Measurements from ENCODE around the gene NSFL1C.

The NSFL1C gene

GRCh38 chr20:1486566-1486965, 19.9 kb upstream of the NSFL1C start:
- no peak for DNase-seq (ENCODE audit: extremely low read depth in 1 of 2, low read depth in 1 of 2)

GRCh38 chr20:1484438-1485116, 17.9 kb upstream of the NSFL1C start:
- DNase-seq (ENCODE audit: extremely low read depth in 1 of 2, low read depth in 1 of 2): no peak

GRCh38 chr20:1479831-1480595, 13.4 kb upstream of the NSFL1C start:
- no peak for DNase-seq (ENCODE audit: extremely low read depth in 1 of 2, low read depth in 1 of 2)

DNA sequence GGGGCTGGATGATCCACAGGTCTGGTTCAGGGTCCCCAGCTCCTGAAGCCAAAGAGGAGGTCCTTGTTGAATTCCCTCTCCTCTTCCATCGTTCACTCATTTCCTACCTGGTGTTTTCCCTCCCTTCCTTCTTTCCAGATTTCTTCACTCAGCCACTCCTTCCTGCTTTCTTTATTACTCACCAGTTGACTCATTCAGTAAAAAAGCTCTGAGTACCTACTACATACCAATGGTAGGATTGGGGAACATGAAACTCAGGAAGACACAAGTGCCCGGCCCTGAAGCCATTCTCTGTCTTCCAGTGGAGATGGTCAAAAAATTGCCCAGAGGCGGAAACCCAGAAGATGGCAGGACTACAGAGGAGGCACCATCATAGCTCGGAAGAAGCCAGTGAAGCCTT, 11.9 kb upstream of the NSFL1C start:
- no peak for DNase-seq (ENCODE audit: extremely low read depth in 1 of 2, low read depth in 1 of 2)

GRCh38 chr20:1477896-1478490, 11.3 kb upstream of the NSFL1C start:
- no peak for DNase-seq (ENCODE audit: extremely low read depth in 1 of 2, low read depth in 1 of 2)

- no peak for DNase-seq (ENCODE audit: extremely low read depth in 1 of 2, low read depth in 1 of 2)
These were observed 8.4 kb upstream of the NSFL1C start for GRCh38 chr20:1474817-1475603.

- no peak for DNase-seq (ENCODE audit: extremely low read depth in 1 of 2, low read depth in 1 of 2)
These were observed 7.7 kb upstream of the NSFL1C start for GRCh38 chr20:1474325-1474724.

- no peak for DNase-seq (ENCODE audit: extremely low read depth in 1 of 2, low read depth in 1 of 2)
These were observed 6.9 kb upstream of the NSFL1C start for GRCh38 chr20:1473246-1474220.

- DNase-seq (ENCODE audit: extremely low read depth in 1 of 2, low read depth in 1 of 2): no peak
These were observed 6.1 kb upstream of the NSFL1C start for GRCh38 chr20:1472556-1473245.

- no peak for DNase-seq (ENCODE audit: extremely low read depth in 1 of 2, low read depth in 1 of 2)
These were observed 4.6 kb upstream of the NSFL1C start for GRCh38 chr20:1471242-1471641.

DNA sequence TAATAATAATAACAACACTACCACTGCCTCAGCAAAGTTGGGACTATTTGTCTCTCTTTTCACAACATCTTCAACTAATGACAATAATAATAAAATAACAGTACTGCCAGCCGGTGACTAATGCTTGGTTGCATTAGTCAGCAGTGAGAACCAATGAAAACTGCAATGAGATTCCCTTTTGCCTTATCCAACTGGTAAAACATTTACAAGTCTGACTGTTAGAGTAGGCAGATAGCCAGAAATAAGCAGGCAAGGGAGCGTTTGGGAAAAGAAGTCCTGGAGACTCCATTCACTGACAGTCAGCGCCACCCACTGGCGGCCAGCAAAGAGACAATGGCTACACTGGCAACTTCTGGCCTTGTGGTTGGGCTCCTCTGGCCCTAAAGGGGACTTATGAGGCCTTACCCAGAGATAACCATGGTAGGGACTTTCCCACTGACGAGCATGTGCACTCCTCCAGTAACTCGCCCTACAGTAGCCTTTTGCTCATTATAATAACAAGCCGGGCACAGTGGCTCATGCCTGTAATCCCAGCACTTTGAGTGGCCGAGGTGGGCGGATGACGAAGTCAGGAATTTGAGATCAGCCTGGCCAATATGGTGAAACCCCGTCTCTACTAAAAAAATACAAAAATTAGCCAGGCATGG, 3.4 kb upstream of the NSFL1C start:
- no peak for DNase-seq (ENCODE audit: extremely low read depth in 1 of 2, low read depth in 1 of 2)

DNA sequence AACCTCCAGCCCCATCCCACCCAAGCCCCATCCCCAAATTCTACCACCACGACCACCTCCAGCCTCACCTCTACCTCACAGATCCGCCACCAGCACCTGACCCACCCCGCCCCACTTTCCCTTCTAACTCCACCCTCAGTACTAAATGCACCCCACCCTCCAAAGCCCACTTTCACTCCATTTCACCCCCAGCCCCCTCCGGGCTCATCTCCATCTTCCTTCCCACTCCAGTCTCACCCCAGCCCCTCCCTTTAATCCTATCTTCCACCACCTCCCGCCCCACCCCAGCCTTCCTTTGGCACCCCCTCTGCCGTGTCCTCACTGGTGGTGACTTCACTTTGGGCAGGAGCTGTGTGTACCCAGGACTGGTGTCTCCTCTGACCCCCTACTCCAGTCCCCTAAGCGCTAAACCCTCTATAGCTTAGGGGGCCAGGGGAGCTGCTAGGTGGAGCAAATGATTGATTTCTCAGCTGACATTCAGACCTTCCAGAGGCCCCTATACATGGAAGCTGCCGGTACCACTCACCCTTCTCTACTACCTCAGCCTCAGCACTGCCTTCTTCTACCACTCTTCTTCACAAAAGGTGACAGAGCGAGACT, 2.8 kb upstream of the NSFL1C start:
- DNase-seq (ENCODE audit: extremely low read depth in 1 of 2, low read depth in 1 of 2): no peak

DNA sequence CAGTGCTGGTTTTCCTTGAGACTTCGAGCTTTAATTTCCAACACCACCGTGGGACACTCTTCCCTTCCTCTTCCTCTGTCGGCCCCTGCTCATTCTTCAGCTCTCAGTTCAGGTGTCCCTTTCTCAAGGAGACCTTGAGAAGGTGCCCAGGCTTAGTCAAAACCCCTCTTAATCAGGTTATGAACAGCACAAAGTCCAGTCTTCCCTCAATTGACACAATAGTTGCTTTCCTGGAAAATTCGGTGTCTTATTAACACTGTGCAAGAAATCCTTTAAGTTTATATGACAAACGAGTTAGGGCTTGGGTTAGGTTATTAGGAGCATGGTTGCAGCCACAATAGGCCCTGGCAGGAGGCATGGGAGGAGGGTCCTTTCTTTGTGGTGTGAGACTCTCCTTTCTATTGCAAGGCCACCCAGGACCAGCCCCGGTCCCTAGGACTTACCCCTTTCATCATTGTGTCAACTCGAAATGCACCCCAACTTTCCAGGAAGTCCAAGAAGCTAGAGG, 1.5 kb upstream of the NSFL1C start:
- DNase-seq (ENCODE audit: extremely low read depth in 1 of 2, low read depth in 1 of 2): no peak

GRCh38 chr20:1467355-1468116, 887 bp upstream of the NSFL1C start:
- DNase-seq (ENCODE audit: extremely low read depth in 1 of 2, low read depth in 1 of 2): no peak

DNA sequence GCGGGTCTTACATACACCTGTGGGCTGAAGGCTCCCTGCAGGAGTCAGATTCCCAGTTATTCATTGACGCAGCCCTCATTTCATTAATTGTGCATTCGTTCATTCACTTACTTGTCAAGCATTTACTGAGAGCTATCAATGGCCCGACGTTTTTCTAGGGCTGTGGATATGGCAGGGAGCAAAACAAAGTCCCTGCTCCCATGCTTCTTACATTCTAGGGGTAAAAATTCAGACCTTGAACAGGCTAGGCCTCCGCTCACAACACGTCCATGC, 369 bp upstream of the NSFL1C start:
- DNase-seq (ENCODE audit: extremely low read depth in 1 of 2, low read depth in 1 of 2): no peak

- no peak for DNase-seq (ENCODE audit: extremely low read depth in 1 of 2, low read depth in 1 of 2)
These were observed 1.0 kb downstream of the NSFL1C start for GRCh38 chr20:1465470-1466210.

GRCh38 chr20:1463971-1464570, 2.6 kb downstream of the NSFL1C start:
- no peak for DNase-seq (ENCODE audit: extremely low read depth in 1 of 2, low read depth in 1 of 2)
